Neural cell (in vitro differentiated cells): ENCODE data around the gene HES3. TPM values are rescaled to one million over a fixed set of nuclear protein-coding genes. Genes with fewer than 3 reads are reported as not detected.

Experiments
- H2AFZ ChIP-seq: fragments of 200-600, 300-800 bp; sonication (generic), shearing (Covaris generic); 2 replicates; pipeline ENCODE4 v1.6.0; 2014; ENCODE audit warnings: low read depth, mild to moderate bottlenecking, antibody characterized with exemption, low read length, moderate library complexity
- H3F3A ChIP-seq: fragments of 200-600 bp; shearing (Covaris generic); 2 replicates; pipeline ENCODE4 v1.6.1; 2016; ENCODE audit warnings: mild to moderate bottlenecking, moderate library complexity, mixed read lengths, antibody characterized with exemption, low read length; ENCODE audit not compliant: insufficient read depth, poor library complexity, severe bottlenecking
- H3K27ac ChIP-seq: fragments of 200-600, 300-800 bp; sonication (generic), shearing (Covaris generic); 2 replicates; pipeline ENCODE4 v1.5.1; 2014; ENCODE audit warnings: mild to moderate bottlenecking, low read length, moderate library complexity
- H3K27me3 ChIP-seq: fragments of 300-800, 200-600 bp; sonication (generic), shearing (Covaris generic); 2 replicates; pipeline ENCODE4 v1.6.0; 2014; ENCODE audit warnings: mild to moderate bottlenecking, low read depth, low read length, moderate library complexity; ENCODE audit not compliant: insufficient read depth
- H3K36me3 ChIP-seq: fragments of 300-800, 200-600 bp; sonication (generic), shearing (Covaris generic); 2 replicates; pipeline ENCODE4 v1.5.1; 2014; ENCODE audit warnings: mild to moderate bottlenecking, antibody characterized with exemption, low read length, moderate library complexity; ENCODE audit not compliant: insufficient read depth
- H3K4me2 ChIP-seq: fragments of 300-800, 200-600 bp; sonication (generic), shearing (Covaris generic); 2 replicates; pipeline ENCODE4 v1.6.0; 2014; ENCODE audit warnings: mild to moderate bottlenecking, low read length
- H3K4me3 ChIP-seq: fragments of 300-800, 200-600 bp; sonication (generic), shearing (Covaris generic); 2 replicates; pipeline ENCODE4 v1.5.1; 2014; ENCODE audit warnings: mild to moderate bottlenecking, low read length, moderate library complexity
- H3K79me2 ChIP-seq: fragments of 200-600 bp; shearing (Covaris generic); replicated peaks from 2 replicates; pipeline ENCODE4 v1.6.0; 2014; ENCODE audit warnings: mild to moderate bottlenecking, low read length, moderate library complexity; ENCODE audit not compliant: insufficient read depth
- H3K9ac ChIP-seq: fragments of 300-800, 200-600 bp; sonication (generic), shearing (Covaris generic); 2 replicates; pipeline ENCODE4 v1.6.1; 2016; ENCODE audit warnings: mild to moderate bottlenecking, low read length, mixed read lengths
- H3K9me2 ChIP-seq: fragments of 200-600 bp; shearing (Covaris generic); 2 replicates; pipeline ENCODE4 v1.6.1; 2016; ENCODE audit warnings: mild to moderate bottlenecking, low read length, mixed read lengths; ENCODE audit not compliant: insufficient read depth
- H3K9me3 ChIP-seq: fragments of 200-600, 300-800 bp; sonication (generic), shearing (Covaris generic); 2 replicates; pipeline ENCODE4 v1.6.1; 2016; ENCODE audit warnings: mild to moderate bottlenecking, mixed run types, low read length, moderate library complexity, mixed read lengths
- H4K20me1 ChIP-seq: fragments of 200-600 bp; shearing (Covaris generic); 2 replicates; pipeline ENCODE4 v1.6.1; 2016; ENCODE audit warnings: mild to moderate bottlenecking, mixed run types; ENCODE audit not compliant: insufficient read depth
- CTCF ChIP-seq: fragments of 450-650 bp; IDR thresholded peaks from 2 replicates; pipeline ENCODE4 v1.5.1; 2014; ENCODE audit warnings: antibody characterized with exemption, mild to moderate bottlenecking, moderate library complexity; ENCODE audit not compliant: poor library complexity, severe bottlenecking
- EP300 ChIP-seq: fragments of 450-650 bp; conservative IDR thresholded peaks from 2 replicates; pipeline ENCODE4 v1.6.1; 2014; ENCODE audit warnings: antibody characterized with exemption, mild to moderate bottlenecking, moderate library complexity; ENCODE audit not compliant: poor library complexity, severe bottlenecking
- EZH2 ChIP-seq: fragments of 200-600, 300-800 bp; shearing (Covaris generic), sonication (generic); IDR thresholded peaks from 2 replicates; pipeline ENCODE4 v1.6.1; 2014; ENCODE audit warnings: antibody characterized with exemption, low read length, borderline replicate concordance, mild to moderate bottlenecking; ENCODE audit not compliant: insufficient read depth, poor library complexity, severe bottlenecking
- MXI1 ChIP-seq: fragments of 450-650 bp; conservative IDR thresholded peaks from 2 replicates; pipeline ENCODE4 v1.6.1; 2014; ENCODE audit warnings: antibody characterized with exemption, mild to moderate bottlenecking; ENCODE audit not compliant: poor library complexity, severe bottlenecking
- POLR2AphosphoS5 ChIP-seq: IDR thresholded peaks from 2 replicates; pipeline ENCODE4 v1.6.1; 2012
- RAD21 ChIP-seq: fragments of 450-650 bp; conservative IDR thresholded peaks from 2 replicates; pipeline ENCODE4 v1.6.1; 2014; ENCODE audit warnings: antibody characterized with exemption, mild to moderate bottlenecking, moderate library complexity
- REST ChIP-seq: IDR thresholded peaks from 2 replicates; pipeline ENCODE4 v1.6.1; 2012; ENCODE audit warnings: borderline replicate concordance
- SMC3 ChIP-seq: fragments of 450-650 bp; conservative IDR thresholded peaks from 2 replicates; pipeline ENCODE4 v1.6.1; 2014; ENCODE audit warnings: antibody characterized with exemption, mild to moderate bottlenecking, moderate library complexity; ENCODE audit not compliant: poor library complexity
- TAF1 ChIP-seq: IDR thresholded peaks from 2 replicates; pipeline ENCODE4 v1.6.1; 2012; ENCODE audit warnings: low read depth
- polyA plus RNA-seq: library from polyadenylated mRNA; depleted of rRNA; stranded (reverse); fragments of >200 nt; gene quantifications from 2 replicates; pipeline ENCODE4 v1.2.3, GENCODE V29; 2014

HES3 gene
- polyA plus RNA-seq, 1 donor from 2014 or later = not detected

- H3K79me2 ChIP-seq = peaks cover 3% of the 10 kb centered on the region
- H3F3A ChIP-seq = no peaks in the 10 kb centered on the region
- no peak overlapping the region for H3K4me3 ChIP-seq
- no peaks in the 10 kb centered on the region for H3K9me2 ChIP-seq
- H3K9ac ChIP-seq = no peak overlapping the region
- TF ChIP-seq EP300 = no peak
- TF ChIP-seq MXI1 = no peak
- TF ChIP-seq TAF1 = no peak
- no peak for TF ChIP-seq REST
- no peak for TF ChIP-seq POLR2AphosphoS5
- TF ChIP-seq RAD21 = no peak
- TF ChIP-seq CTCF = no peak
- TF ChIP-seq SMC3 = no peak
- TF ChIP-seq EZH2 = no peak
- no peak overlapping the region for H3K4me2 ChIP-seq
- H3K27me3 ChIP-seq = peaks cover 56% of the 10 kb centered on the region
- H3K36me3 ChIP-seq = no peaks in the 10 kb centered on the region
- no peak overlapping the region for H3K27ac ChIP-seq
- no peaks in the 10 kb centered on the region for H4K20me1 ChIP-seq
- H3K9me3 ChIP-seq = no peaks in the 10 kb centered on the region
- no peak overlapping the region for H2AFZ ChIP-seq
Observed at GRCh38 chr1:6239950-6240768, 3.8 kb upstream of the HES3 start.

GRCh38 chr1:6241107-6241886 lies 2.7 kb upstream of the HES3 start:
- H3K9me2 ChIP-seq = no peaks in the 10 kb centered on the region
- peak overlapping the region; percentile 5 for H3K9ac ChIP-seq
- H3K79me2 ChIP-seq = no peaks in the 10 kb centered on the region
- peaks cover 63% of the 10 kb centered on the region for H3K27me3 ChIP-seq
- no peak for TF ChIP-seq MXI1
- TF ChIP-seq CTCF = no peak
- TF ChIP-seq EP300 = no peak
- TF ChIP-seq RAD21 = no peak
- no peak for TF ChIP-seq TAF1
- no peak for TF ChIP-seq POLR2AphosphoS5
- no peak for TF ChIP-seq EZH2
- TF ChIP-seq SMC3 = no peak
- TF ChIP-seq REST = no peak
- no peak overlapping the region for H2AFZ ChIP-seq
- H3F3A ChIP-seq = no peaks in the 10 kb centered on the region
- H3K36me3 ChIP-seq = no peaks in the 10 kb centered on the region
- no peaks in the 10 kb centered on the region for H4K20me1 ChIP-seq
- no peak overlapping the region for H3K4me2 ChIP-seq
- peak overlapping the region; percentile 49 for H3K4me3 ChIP-seq
- H3K9me3 ChIP-seq = no peaks in the 10 kb centered on the region
- no peak overlapping the region for H3K27ac ChIP-seq
